PFSK-1 (cell line): ENCODE results near the gene IPO11.

Source experiments
- POLR2AphosphoS5 ChIP-seq: IDR thresholded peaks from 2 replicates; pipeline ENCODE4 v1.6.1; 2012; ENCODE audit warnings: low read depth, mild to moderate bottlenecking, control low read depth, low read length, moderate library complexity
- SIN3A ChIP-seq: IDR thresholded peaks from 2 replicates; pipeline ENCODE4 v1.6.1; 2012; ENCODE audit warnings: mild to moderate bottlenecking, low read length, moderate library complexity, borderline replicate concordance; ENCODE audit not compliant: insufficient read depth
- TAF1 ChIP-seq: IDR thresholded peaks from 2 replicates; pipeline ENCODE4 v1.6.1; 2012; ENCODE audit warnings: low read length, control low read depth, borderline replicate concordance; ENCODE audit not compliant: insufficient read depth
- TF ChIP-seq, protein P1 (sequence below), 2 experiments: IDR thresholded peaks; 2 replicates each; pipeline versions ENCODE4 v1.6.1 to v1.8.0; 2011 to 2012; ENCODE audit warnings: low read depth in 2 of 2, low read length in 2 of 2, control low read depth in 1 of 2, inconsistent platforms in 1 of 2, mild to moderate bottlenecking in 1 of 2, moderate library complexity in 1 of 2; ENCODE audit not compliant: insufficient read depth in 1 of 2

DNA sequence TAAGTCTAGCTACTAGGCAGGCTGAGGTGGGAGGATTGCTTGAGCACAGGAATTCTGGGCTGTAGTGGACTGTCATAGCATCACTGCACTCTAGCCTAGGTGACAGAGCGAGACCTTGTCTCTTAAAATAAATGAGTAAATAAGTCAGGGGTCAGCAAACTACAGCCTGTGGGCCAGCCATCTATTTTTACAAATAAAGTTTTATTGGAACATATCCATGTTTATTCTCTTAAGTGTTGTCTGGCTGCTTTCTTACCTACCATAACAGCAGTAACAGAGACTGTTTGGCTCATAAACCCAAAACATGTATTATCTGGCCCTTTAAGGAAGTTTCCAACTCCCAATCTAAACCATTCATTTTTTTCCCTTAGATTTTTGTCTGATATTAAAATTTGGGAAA lies 38.5 kb upstream of the IPO11 start:
- TF ChIP-seq POLR2AphosphoS5, result no peak
- no peak for TF ChIP-seq TAF1
- TF ChIP-seq, protein P1, sequence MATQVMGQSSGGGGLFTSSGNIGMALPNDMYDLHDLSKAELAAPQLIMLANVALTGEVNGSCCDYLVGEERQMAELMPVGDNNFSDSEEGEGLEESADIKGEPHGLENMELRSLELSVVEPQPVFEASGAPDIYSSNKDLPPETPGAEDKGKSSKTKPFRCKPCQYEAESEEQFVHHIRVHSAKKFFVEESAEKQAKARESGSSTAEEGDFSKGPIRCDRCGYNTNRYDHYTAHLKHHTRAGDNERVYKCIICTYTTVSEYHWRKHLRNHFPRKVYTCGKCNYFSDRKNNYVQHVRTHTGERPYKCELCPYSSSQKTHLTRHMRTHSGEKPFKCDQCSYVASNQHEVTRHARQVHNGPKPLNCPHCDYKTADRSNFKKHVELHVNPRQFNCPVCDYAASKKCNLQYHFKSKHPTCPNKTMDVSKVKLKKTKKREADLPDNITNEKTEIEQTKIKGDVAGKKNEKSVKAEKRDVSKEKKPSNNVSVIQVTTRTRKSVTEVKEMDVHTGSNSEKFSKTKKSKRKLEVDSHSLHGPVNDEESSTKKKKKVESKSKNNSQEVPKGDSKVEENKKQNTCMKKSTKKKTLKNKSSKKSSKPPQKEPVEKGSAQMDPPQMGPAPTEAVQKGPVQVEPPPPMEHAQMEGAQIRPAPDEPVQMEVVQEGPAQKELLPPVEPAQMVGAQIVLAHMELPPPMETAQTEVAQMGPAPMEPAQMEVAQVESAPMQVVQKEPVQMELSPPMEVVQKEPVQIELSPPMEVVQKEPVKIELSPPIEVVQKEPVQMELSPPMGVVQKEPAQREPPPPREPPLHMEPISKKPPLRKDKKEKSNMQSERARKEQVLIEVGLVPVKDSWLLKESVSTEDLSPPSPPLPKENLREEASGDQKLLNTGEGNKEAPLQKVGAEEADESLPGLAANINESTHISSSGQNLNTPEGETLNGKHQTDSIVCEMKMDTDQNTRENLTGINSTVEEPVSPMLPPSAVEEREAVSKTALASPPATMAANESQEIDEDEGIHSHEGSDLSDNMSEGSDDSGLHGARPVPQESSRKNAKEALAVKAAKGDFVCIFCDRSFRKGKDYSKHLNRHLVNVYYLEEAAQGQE (IDR thresholded peaks at IDR 0.05; ENCODE audit: insufficient read depth in 1 of 2, low read depth in 2 of 2, low read length in 2 of 2), result no peak
- TF ChIP-seq SIN3A, result no peak
